ENCODE results near the gene PAX5. TPM values are rescaled to one million over a fixed set of nuclear protein-coding genes. Genes with fewer than 3 reads are reported as not detected.

PAX5 gene
- total RNA-seq, 1 experiment from 2014 or later, result 0.39 TPM

- Histone ChIP-seq H3K27me3 (ENCODE audit: insufficient read depth, low read length) (no peaks in the 10 kb centered on the region), H3K79me1 (ENCODE audit: insufficient read depth, low read depth, low read length, poor library complexity, severe bottlenecking) (no peaks in the 10 kb centered on the region), H2BK12ac (ENCODE audit: insufficient read length, low read depth, low read length) (no peak overlapping the region), H3K9me3 (ENCODE audit: control insufficient read depth, low read depth, low read length) (no peaks in the 10 kb centered on the region), H3K18ac (ENCODE audit: insufficient read length, low read depth, low read length) (no peak overlapping the region), H2BK15ac (ENCODE audit: low read depth, low read length) (no peak overlapping the region), H4K91ac (ENCODE audit: insufficient read length, low read depth, low read length) (no peak overlapping the region), H4K5ac (ENCODE audit: insufficient read length, low read depth, low read length) (no peak overlapping the region), H3K4ac (ENCODE audit: low read depth, low read length) (no peak overlapping the region), H4K20me1 (ENCODE audit: control insufficient read depth, insufficient read depth, insufficient read length) (no peaks in the 10 kb centered on the region), H2BK5ac (ENCODE audit: insufficient read length, low read length) (no peak overlapping the region), H3T11ph (ENCODE audit: low read length) (no peak overlapping the region), H3K79me2 (ENCODE audit: insufficient read depth, low read length) (no peaks in the 10 kb centered on the region), H2BK120ac (ENCODE audit: low read depth, low read length, poor library complexity, severe bottlenecking) (no peak overlapping the region), H3K27ac (ENCODE audit: insufficient read length, low read depth, low read length) (no peak overlapping the region), H2AK5ac (ENCODE audit: insufficient read length, low read length) (no peak overlapping the region), H3K4me1 (ENCODE audit: insufficient read depth, low read length) (no peaks in the 10 kb centered on the region; the same call in 1 of the 2 replicates), H2BK20ac (ENCODE audit: low read depth, low read length, poor library complexity, severe bottlenecking) (no peak overlapping the region), H3K23me2 (ENCODE audit: insufficient read length, low read depth, low read length, poor library complexity, severe bottlenecking) (no peaks in the 10 kb centered on the region), H4K8ac (replicated peaks; ENCODE audit: insufficient read length, low read depth, low read length) (no peak overlapping the region), H3K23ac (ENCODE audit: insufficient read length, low read depth, low read length) (no peak overlapping the region), H2AFZ (ENCODE audit: low read length) (no peak overlapping the region), H3K56ac (ENCODE audit: insufficient read length, low read depth, low read length) (no peak overlapping the region), H3K14ac (ENCODE audit: insufficient read depth, low read length) (no peak overlapping the region), H3K4me2 (ENCODE audit: insufficient read depth, insufficient read length, low read length) (no peak overlapping the region), H3K9ac (ENCODE audit: extremely low read depth, insufficient read length, low read length) (no peak overlapping the region)
- H3K27ac Mint-ChIP-seq, result no peak overlapping the region
- no CpG with 5 or more reads among the region's 2 CpGs for WGBS (ENCODE audit: extremely low coverage, insufficient read length, low lambda C conversion rate)
- peaks cover 0 to 2% of the 10 kb centered on the region in 2 experiments; a peak in 1 of 4 replicates for H3K4me1 Mint-ChIP-seq
- TF ChIP-seq, protein P1, sequence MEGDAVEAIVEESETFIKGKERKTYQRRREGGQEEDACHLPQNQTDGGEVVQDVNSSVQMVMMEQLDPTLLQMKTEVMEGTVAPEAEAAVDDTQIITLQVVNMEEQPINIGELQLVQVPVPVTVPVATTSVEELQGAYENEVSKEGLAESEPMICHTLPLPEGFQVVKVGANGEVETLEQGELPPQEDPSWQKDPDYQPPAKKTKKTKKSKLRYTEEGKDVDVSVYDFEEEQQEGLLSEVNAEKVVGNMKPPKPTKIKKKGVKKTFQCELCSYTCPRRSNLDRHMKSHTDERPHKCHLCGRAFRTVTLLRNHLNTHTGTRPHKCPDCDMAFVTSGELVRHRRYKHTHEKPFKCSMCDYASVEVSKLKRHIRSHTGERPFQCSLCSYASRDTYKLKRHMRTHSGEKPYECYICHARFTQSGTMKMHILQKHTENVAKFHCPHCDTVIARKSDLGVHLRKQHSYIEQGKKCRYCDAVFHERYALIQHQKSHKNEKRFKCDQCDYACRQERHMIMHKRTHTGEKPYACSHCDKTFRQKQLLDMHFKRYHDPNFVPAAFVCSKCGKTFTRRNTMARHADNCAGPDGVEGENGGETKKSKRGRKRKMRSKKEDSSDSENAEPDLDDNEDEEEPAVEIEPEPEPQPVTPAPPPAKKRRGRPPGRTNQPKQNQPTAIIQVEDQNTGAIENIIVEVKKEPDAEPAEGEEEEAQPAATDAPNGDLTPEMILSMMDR (conservative IDR thresholded peaks at IDR 0.05), result no peak
- H3K36me3 Mint-ChIP-seq (ENCODE audit: insufficient read depth in 1 of 3, low read depth in 3 of 3), result peaks cover 0 to 3% (median 0%) of the 10 kb centered on the region in 3 experiments; a peak in 1 of 7 replicates
- H3K4me3 Mint-ChIP-seq, result no peak overlapping the region
- no peak for DNase-seq
- peaks cover 5% of the 10 kb centered on the region for H3K27me3 Mint-ChIP-seq (ENCODE audit: low read depth)
- peaks cover 3 to 8% of the 10 kb centered on the region in 2 experiments; a peak in 2 of 5 replicates for H3K9me3 Mint-ChIP-seq
These were observed 105.9 kb downstream of the PAX5 start for GRCh38 chr9:36928210-36928609.
